Raji (cell line): Measurements from ENCODE around the gene SKAP2.

Experiments
- POLR2A ChIP-seq: IDR thresholded peaks from 2 replicates; pipeline ENCODE4 v1.6.1; 2011; ENCODE audit warnings: low read depth, low read length, control low read depth; ENCODE audit not compliant: insufficient read depth

Gene SKAP2

GRCh38 chr7:26696978-26697377 lies 167.4 kb downstream of the SKAP2 start:
- no peak for TF ChIP-seq POLR2A

GRCh38 chr7:26696161-26696560 lies 168.2 kb downstream of the SKAP2 start:
- no peak for TF ChIP-seq POLR2A

GRCh38 chr7:26694713-26695112 lies 169.7 kb downstream of the SKAP2 start:
- TF ChIP-seq POLR2A, result no peak

- TF ChIP-seq POLR2A, result no peak
These were observed 170.2 kb downstream of the SKAP2 start for GRCh38 chr7:26694141-26694540.

GRCh38 chr7:26691886-26692285 lies 172.5 kb downstream of the SKAP2 start:
- TF ChIP-seq POLR2A, result no peak

GRCh38 chr7:26691406-26691805 lies 173.0 kb downstream of the SKAP2 start:
- no peak for TF ChIP-seq POLR2A

- TF ChIP-seq POLR2A, result no peak
These were observed 174.1 kb downstream of the SKAP2 start for GRCh38 chr7:26690135-26690805.

- no peak for TF ChIP-seq POLR2A
These were observed 175.4 kb downstream of the SKAP2 start for GRCh38 chr7:26688936-26689506.

GRCh38 chr7:26688388-26688787 lies 176.0 kb downstream of the SKAP2 start:
- TF ChIP-seq POLR2A, result no peak

- TF ChIP-seq POLR2A, result no peak
These were observed 177.4 kb downstream of the SKAP2 start for GRCh38 chr7:26687032-26687431.

GRCh38 chr7:26686448-26686981 lies 177.9 kb downstream of the SKAP2 start:
- TF ChIP-seq POLR2A, result no peak

- TF ChIP-seq POLR2A, result no peak
These were observed 178.8 kb downstream of the SKAP2 start for GRCh38 chr7:26685606-26686005.

GRCh38 chr7:26684447-26684846 lies 179.9 kb downstream of the SKAP2 start:
- no peak for TF ChIP-seq POLR2A

- TF ChIP-seq POLR2A, result no peak
These were observed 181.1 kb downstream of the SKAP2 start for GRCh38 chr7:26683277-26683676.

- no peak for TF ChIP-seq POLR2A
These were observed 182.5 kb downstream of the SKAP2 start for GRCh38 chr7:26681819-26682418.

- TF ChIP-seq POLR2A, result no peak
These were observed 183.8 kb downstream of the SKAP2 start for GRCh38 chr7:26680587-26680986.
